ENCODE results near the gene MAML2. TPM values are rescaled to one million over a fixed set of nuclear protein-coding genes. Genes with fewer than 3 reads are reported as not detected.
A peak's percentile ranks its signal among the peaks of the same experiment; 100 is the strongest.

The MAML2 gene
- total RNA-seq, 1 donor from 2014 or later = 1.3 TPM

DNA sequence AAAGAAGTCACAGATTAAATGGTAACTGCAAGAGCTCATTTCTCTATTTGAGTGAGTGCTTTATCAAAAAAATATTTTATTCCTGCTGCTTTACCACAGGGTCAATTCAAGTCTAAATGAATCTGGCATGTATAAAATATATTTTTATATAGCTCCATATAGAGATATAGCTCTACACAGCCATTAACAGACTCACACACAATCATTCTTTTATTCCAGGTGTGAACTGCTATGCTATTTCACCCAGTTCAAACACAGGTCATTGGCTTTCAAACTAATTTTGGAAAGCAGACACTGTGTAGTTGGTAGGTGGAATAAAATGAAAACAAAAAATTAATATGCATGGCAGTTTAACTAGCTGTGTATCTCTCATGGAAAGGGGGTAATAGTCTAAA lies 63.1 kb downstream of the MAML2 start:
- Histone ChIP-seq H3K27me3 (ENCODE audit: control insufficient read depth, insufficient read depth, low read length) (no peaks in the 10 kb centered on the region), H3K36me3 (ENCODE audit: control insufficient read depth, insufficient read depth, low read length) (no peaks in the 10 kb centered on the region), H3K4me3 (ENCODE audit: low read depth, low read length) (no peak overlapping the region)
- FAIRE-seq (no peak), DNase-seq (ENCODE audit: low read depth) (no peak)
- TF ChIP-seq, protein P1, sequence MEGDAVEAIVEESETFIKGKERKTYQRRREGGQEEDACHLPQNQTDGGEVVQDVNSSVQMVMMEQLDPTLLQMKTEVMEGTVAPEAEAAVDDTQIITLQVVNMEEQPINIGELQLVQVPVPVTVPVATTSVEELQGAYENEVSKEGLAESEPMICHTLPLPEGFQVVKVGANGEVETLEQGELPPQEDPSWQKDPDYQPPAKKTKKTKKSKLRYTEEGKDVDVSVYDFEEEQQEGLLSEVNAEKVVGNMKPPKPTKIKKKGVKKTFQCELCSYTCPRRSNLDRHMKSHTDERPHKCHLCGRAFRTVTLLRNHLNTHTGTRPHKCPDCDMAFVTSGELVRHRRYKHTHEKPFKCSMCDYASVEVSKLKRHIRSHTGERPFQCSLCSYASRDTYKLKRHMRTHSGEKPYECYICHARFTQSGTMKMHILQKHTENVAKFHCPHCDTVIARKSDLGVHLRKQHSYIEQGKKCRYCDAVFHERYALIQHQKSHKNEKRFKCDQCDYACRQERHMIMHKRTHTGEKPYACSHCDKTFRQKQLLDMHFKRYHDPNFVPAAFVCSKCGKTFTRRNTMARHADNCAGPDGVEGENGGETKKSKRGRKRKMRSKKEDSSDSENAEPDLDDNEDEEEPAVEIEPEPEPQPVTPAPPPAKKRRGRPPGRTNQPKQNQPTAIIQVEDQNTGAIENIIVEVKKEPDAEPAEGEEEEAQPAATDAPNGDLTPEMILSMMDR (IDR thresholded peaks at IDR 0.05; ENCODE audit: insufficient read depth, low read length, severe bottlenecking) = no peak

GRCh38 chr11:96279018-96279895 lies 63.7 kb downstream of the MAML2 start:
- no peak for FAIRE-seq
- Histone ChIP-seq H3K4me3 (ENCODE audit: low read depth, low read length) (no peak overlapping the region), H3K36me3 (ENCODE audit: control insufficient read depth, insufficient read depth, low read length) (no peaks in the 10 kb centered on the region), H3K27me3 (ENCODE audit: control insufficient read depth, insufficient read depth, low read length) (no peaks in the 10 kb centered on the region)
- TF ChIP-seq, protein P1 (IDR thresholded peaks at IDR 0.05; ENCODE audit: insufficient read depth, low read length, severe bottlenecking) = no peak
- peak; percentile 89 for DNase-seq (ENCODE audit: low read depth)

DNA sequence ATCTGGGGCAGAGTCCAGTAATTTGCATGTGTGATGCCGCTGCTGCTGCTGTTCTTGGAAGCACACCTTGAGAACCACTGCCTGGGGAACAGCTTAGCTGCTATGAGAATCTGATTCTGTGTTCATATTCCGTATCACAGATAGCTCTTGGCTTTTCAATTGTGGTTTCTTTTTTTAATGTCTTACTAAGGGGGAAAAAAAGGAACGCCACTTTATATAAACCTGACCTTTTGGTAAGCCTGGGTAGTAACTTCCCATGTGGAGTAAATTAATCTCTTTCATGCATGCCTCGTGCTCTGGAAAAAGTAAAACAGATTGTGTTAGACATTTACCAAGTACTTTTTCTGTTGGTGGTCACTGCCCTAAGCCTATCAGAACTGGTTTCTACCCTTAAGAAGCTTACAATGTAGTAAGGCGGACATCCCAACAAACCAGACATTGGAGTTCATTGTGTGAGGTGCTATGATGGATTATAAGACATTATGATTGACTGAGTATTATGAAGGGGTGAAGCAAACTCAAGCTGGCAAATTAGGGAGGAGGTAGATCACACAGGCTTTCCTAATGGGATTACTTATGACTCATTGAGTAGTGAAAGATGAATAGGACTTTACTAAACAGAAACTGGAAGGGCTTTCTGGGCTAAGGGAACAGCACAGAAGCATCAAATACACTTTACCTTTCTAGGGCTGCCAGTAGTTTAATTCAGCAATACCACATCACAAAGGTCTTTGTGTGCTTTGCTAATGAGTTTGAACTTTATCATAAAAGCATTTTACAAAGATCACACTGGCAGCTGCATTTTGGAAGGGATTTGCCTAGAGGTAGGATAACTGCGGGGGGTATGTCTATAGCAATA lies 64.7 kb downstream of the MAML2 start:
- TF ChIP-seq, protein P1 (IDR thresholded peaks at IDR 0.05; ENCODE audit: insufficient read depth, low read length, severe bottlenecking) = no peak
- H3K4me3 ChIP-seq (ENCODE audit: low read depth, low read length) = no peak overlapping the region
- DNase-seq (ENCODE audit: low read depth) (peak; percentile 73), FAIRE-seq (no peak)
- no peaks in the 10 kb centered on the region for H3K27me3 ChIP-seq (ENCODE audit: control insufficient read depth, insufficient read depth, low read length)
- no peaks in the 10 kb centered on the region for H3K36me3 ChIP-seq (ENCODE audit: control insufficient read depth, insufficient read depth, low read length)

GRCh38 chr11:96277696-96278038 lies 65.3 kb downstream of the MAML2 start:
- DNase-seq (ENCODE audit: low read depth) (no peak), FAIRE-seq (no peak)
- H3K36me3 ChIP-seq (ENCODE audit: control insufficient read depth, insufficient read depth, low read length) = no peaks in the 10 kb centered on the region
- TF ChIP-seq, protein P1 (IDR thresholded peaks at IDR 0.05; ENCODE audit: insufficient read depth, low read length, severe bottlenecking) = no peak
- H3K4me3 ChIP-seq (ENCODE audit: low read depth, low read length) = no peak overlapping the region
- H3K27me3 ChIP-seq (ENCODE audit: control insufficient read depth, insufficient read depth, low read length) = no peaks in the 10 kb centered on the region

GRCh38 chr11:96276836-96277235 lies 66.2 kb downstream of the MAML2 start:
- Histone ChIP-seq H3K4me3 (ENCODE audit: low read depth, low read length) (no peak overlapping the region), H3K27me3 (ENCODE audit: control insufficient read depth, insufficient read depth, low read length) (no peaks in the 10 kb centered on the region), H3K36me3 (ENCODE audit: control insufficient read depth, insufficient read depth, low read length) (no peaks in the 10 kb centered on the region)
- no peak for DNase-seq (ENCODE audit: low read depth)
- no peak for FAIRE-seq
- TF ChIP-seq, protein P1 (IDR thresholded peaks at IDR 0.05; ENCODE audit: insufficient read depth, low read length, severe bottlenecking) = no peak
